B cell (primary cell): Measurements from ENCODE around the gene ITSN1. TPM values are rescaled to one million over a fixed set of nuclear protein-coding genes. Genes with fewer than 3 reads are reported as not detected.

Source experiments
- ATAC-seq: fragments of 200-7000 bp; cut with Tn5 transposase; one replicate; pipeline ENCODE4 v1.10.0; 2021; ENCODE audit warnings: low read depth, mild to moderate bottlenecking, moderate number of reproducible peaks, moderate library complexity
- CTCF ChIA-PET: fragments of 350-600 bp; sonication (Branson Sonifier 250); formaldehyde crosslinking; loops from one replicate; lab custom pipeline; 2021; ENCODE audit warnings: antibody characterized with exemption, inconsistent platforms; lab: Charles Lee
- POLR2A ChIA-PET: fragments of 350-600 bp; sonication (Branson Sonifier 250); formaldehyde crosslinking; loops from one replicate; lab custom pipeline; 2021; ENCODE audit warnings: antibody characterized with exemption; lab: Charles Lee
- DNase-seq: peaks from one replicate; pipeline ENCODE4 v3.0.0; 2013
- H2AFZ ChIP-seq: 2 replicates; pipeline ENCODE4 v1.6.1; 2012; ENCODE audit warnings: mild to moderate bottlenecking, low read depth, low read length; ENCODE audit not compliant: insufficient read depth, poor library complexity, severe bottlenecking
- H3K27ac ChIP-seq, 2 donors: 1 replicate in 1 of 2; 2 replicates in 1 of 2; pipeline ENCODE4 v1.5.1; 2012 to 2013; ENCODE audit warnings: low read length in 2 of 2, mild to moderate bottlenecking in 2 of 2, moderate library complexity in 1 of 2
- H3K27me3 ChIP-seq, 4 experiments: fragments of 200-600 bp in 1 of 4; sonication (generic) in 1 of 4; replicated peaks in 1 of 4; 1 replicate in 2 of 4; 2 replicates in 2 of 4; pipeline versions ENCODE4 v1.6.1 to v1.7.0; 2013 to 2016; ENCODE audit warnings: low read length in 3 of 4, mild to moderate bottlenecking in 2 of 4, mixed read lengths in 1 of 4, moderate library complexity in 1 of 4; ENCODE audit not compliant: insufficient read depth in 4 of 4, control insufficient read depth in 3 of 4; ENCODE audit errors: control extremely low read depth in 1 of 4
- H3K36me3 ChIP-seq, 2 experiments: replicated peaks in 1 of 2; 1 replicate in 1 of 2; 2 replicates in 1 of 2; pipeline versions ENCODE4 v1.6.1 to v1.7.1; 2013; ENCODE audit warnings: low read length in 1 of 2; ENCODE audit not compliant: insufficient read depth in 2 of 2, control insufficient read depth in 1 of 2; ENCODE audit errors: control extremely low read depth in 1 of 2, extremely low read depth in 1 of 2
- H3K4me1 ChIP-seq, 2 donors: fragments of 200-600 bp in 1 of 2; sonication (generic) in 1 of 2; 1 replicate in 1 of 2; 2 replicates in 1 of 2; pipeline versions ENCODE4 v1.5.1 to v1.6.1; 2013 to 2017; ENCODE audit warnings: low read length in 2 of 2; ENCODE audit not compliant: control insufficient read depth in 2 of 2, insufficient read depth in 2 of 2
- H3K4me2 ChIP-seq: replicated peaks from 2 replicates; pipeline ENCODE3; 2012; ENCODE audit warnings: mild to moderate bottlenecking, low read depth, low read length; ENCODE audit not compliant: poor library complexity, severe bottlenecking
- H3K4me3 ChIP-seq, 5 experiments: fragments of 200-600 bp in 1 of 5; sonication (generic) in 1 of 5; 1 replicate in 3 of 5; 2 replicates in 2 of 5; pipeline versions ENCODE4 v1.5.1 to v1.7.0; 2011 to 2016; ENCODE audit warnings: low read length in 4 of 5, mild to moderate bottlenecking in 4 of 5, low read depth in 2 of 5, control low read depth in 1 of 5, moderate library complexity in 1 of 5; ENCODE audit not compliant: insufficient read depth in 1 of 5; ENCODE audit errors: control extremely low read depth in 1 of 5, extremely low read depth in 1 of 5
- H3K79me2 ChIP-seq: fragments of 200-600 bp; sonication (generic); one replicate; pipeline ENCODE4 v1.6.0; 2016; ENCODE audit warnings: low read length; ENCODE audit not compliant: control insufficient read depth, insufficient read depth
- H3K9ac ChIP-seq: fragments of 200-600 bp; sonication (generic); 2 replicates; pipeline ENCODE4 v1.6.1; 2017; ENCODE audit warnings: mild to moderate bottlenecking, low read length, moderate library complexity
- H3K9me3 ChIP-seq, 3 donors: one replicate each; pipeline versions ENCODE4 v1.6.1 to v1.7.1; 2013; ENCODE audit warnings: low read length in 2 of 3; ENCODE audit not compliant: control insufficient read depth in 2 of 3, insufficient read depth in 1 of 3; ENCODE audit errors: control extremely low read depth in 1 of 3
- H4K20me1 ChIP-seq: 2 replicates; pipeline ENCODE4 v1.6.0; 2012; ENCODE audit warnings: mild to moderate bottlenecking, low read length; ENCODE audit not compliant: insufficient read depth, control insufficient read depth, poor library complexity, severe bottlenecking
- H3K27ac Mint-ChIP-seq: one replicate; pipeline ENCODE4 v1.8.0; 2021; ENCODE audit warnings: mixed read lengths
- H3K27me3 Mint-ChIP-seq: one replicate; pipeline ENCODE4 v1.8.0; 2021; ENCODE audit warnings: mixed read lengths
- H3K4me1 Mint-ChIP-seq: one replicate; pipeline ENCODE4 v1.8.0; 2021; ENCODE audit warnings: mixed read lengths
- H3K4me3 Mint-ChIP-seq: one replicate; pipeline ENCODE4 v1.8.0; 2021; ENCODE audit warnings: mixed read lengths
- H3K9me3 Mint-ChIP-seq: one replicate; pipeline ENCODE4 v1.8.0; 2022; ENCODE audit warnings: mixed read lengths; ENCODE audit not compliant: insufficient read depth
- CTCF ChIP-seq: fragments of 200-600 bp; IDR thresholded peaks from one replicate; pipeline ENCODE4 v1.8.0; 2022; ENCODE audit warnings: antibody characterized with exemption, mild to moderate bottlenecking
- EZH2 ChIP-seq: IDR thresholded peaks from 2 replicates; pipeline ENCODE4 v1.6.1; 2012; ENCODE audit warnings: borderline replicate concordance, low read depth, mild to moderate bottlenecking, moderate library complexity, low read length; ENCODE audit not compliant: insufficient read depth, poor library complexity, severe bottlenecking
- WGBS: methylation state at CpG from one replicate; pipeline ENCODE4 v1.1.5; 2013; ENCODE audit warnings: missing lambda C conversion rate; ENCODE audit not compliant: insufficient coverage; 5-methylcytosine and 5-hydroxymethylcytosine counted together
- intact Hi-C: fragments of 100-400 bp; cut with micrococcal nuclease; formaldehyde crosslinking; loops from one replicate; pipeline ENCODE4 v1.10.0; 2022
- polyA plus RNA-seq: library from polyadenylated mRNA; depleted of rRNA; stranded (reverse); fragments of >200 nt; gene quantifications from 2 replicates; pipeline ENCODE4 v1.2.3, GENCODE V29; 2012
- total RNA-seq, 2 donors: library from RNA; stranded (reverse); fragments of 120-200 nt in 1 of 2; gene quantifications; 1 replicate in 1 of 2; 2 replicates in 1 of 2; pipeline versions ENCODE4 v1.2.3 to v1.2.4, GENCODE V29; 2013 to 2022

Gene ITSN1
- total and polyA plus RNA-seq, 2 donors (not counting 1 experiment from before 2014, with no cell fraction given): 0.31 to 2.4 TPM

DNA sequence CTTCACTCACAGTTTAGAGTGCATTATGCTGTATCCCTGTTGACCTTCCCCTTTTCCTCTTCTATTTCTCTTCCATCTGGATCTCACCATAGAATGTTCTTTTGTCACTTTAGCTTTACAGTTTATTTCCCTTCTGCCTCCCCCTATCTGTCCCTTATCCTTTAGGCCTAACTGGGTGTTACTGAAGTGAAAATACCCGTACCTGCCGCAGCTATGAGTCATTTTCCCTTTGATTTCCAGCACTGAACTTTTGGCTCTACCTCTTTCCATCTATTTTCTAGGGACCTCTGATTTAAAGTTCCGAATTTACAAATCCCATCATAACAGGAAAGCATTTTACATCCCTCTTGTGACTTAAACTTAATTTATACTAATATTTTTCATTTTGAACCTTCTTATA, 19.7 kb downstream of the ITSN1 start:
- H3K27ac Mint-ChIP-seq: no peak overlapping the region
- peaks cover 22% of the 10 kb centered on the region for H3K27me3 Mint-ChIP-seq
- no peaks in the 10 kb centered on the region for H3K4me1 Mint-ChIP-seq
- Histone ChIP-seq H3K4me1 (no peaks in the 10 kb centered on the region), H3K27me3 (no peaks in the 10 kb centered on the region), H3K9me3 (no peaks in the 10 kb centered on the region), H3K4me3 (no peak overlapping the region), H3K36me3 (no peaks in the 10 kb centered on the region), H4K20me1 (no peaks in the 10 kb centered on the region), H2AFZ (no peak overlapping the region), H3K27ac (no peak overlapping the region), H3K79me2 (no peaks in the 10 kb centered on the region), H3K9ac (no peak overlapping the region), H3K4me2 (no peak overlapping the region)
- TF ChIP-seq EZH2 (no peak), CTCF (no peak)
- DNase-seq (no peak), ATAC-seq (no peak)
- ChIA-PET POLR2A (no interaction called here), CTCF (no interaction called here)
- H3K9me3 Mint-ChIP-seq: no peaks in the 10 kb centered on the region
- H3K4me3 Mint-ChIP-seq: no peak overlapping the region
- 100% methylated on average over 2 of the region's 3 CpGs for WGBS
- intact Hi-C loops: no loop called here

GRCh38 chr21:33663241-33663640, 20.9 kb downstream of the ITSN1 start:
- Histone ChIP-seq H3K36me3 (no peaks in the 10 kb centered on the region), H3K27me3 (no peaks in the 10 kb centered on the region), H3K4me3 (no peak overlapping the region), H3K4me2 (no peak overlapping the region), H2AFZ (no peak overlapping the region), H3K4me1 (no peaks in the 10 kb centered on the region), H3K9me3 (no peaks in the 10 kb centered on the region), H4K20me1 (no peaks in the 10 kb centered on the region), H3K27ac (no peak overlapping the region), H3K9ac (no peak overlapping the region), H3K79me2 (no peaks in the 10 kb centered on the region)
- CTCF ChIA-PET: no interaction called here
- Mint-ChIP-seq H3K9me3 (no peaks in the 10 kb centered on the region), H3K27me3 (peaks cover 22% of the 10 kb centered on the region), H3K4me1 (no peaks in the 10 kb centered on the region), H3K27ac (no peak overlapping the region), H3K4me3 (no peak overlapping the region)
- ATAC-seq (no peak), DNase-seq (no peak)
- TF ChIP-seq EZH2: no peak
- no peak for TF ChIP-seq CTCF
- 100% methylated on average over 1 of the region's 2 CpGs for WGBS
- POLR2A ChIA-PET: no interaction called here
- intact Hi-C loops: no loop called here
